NOMO-1 (cell line): Measurements from ENCODE around the gene FANCC.
A peak's percentile ranks its signal among the peaks of the same experiment; 100 is the strongest.

Experiments
- DNase-seq, 2 experiments: peaks; one replicate each; lab custom pipeline; 2025; ENCODE audit not compliant: unreplicated experiment in 2 of 2; lab: John Stamatoyannopoulos, UW

FANCC gene

GRCh38 chr9:95317119-95317892, at the start of gene FANCC:
FANCC (minus strand) TSS chr9:95317709; CDS start chr9:95249291, 68,418 bp downstream.
- DNase-seq, result peak; percentile 73 to 83

GRCh38 chr9:95366731-95367325, 49.3 kb upstream of the FANCC start:
- DNase-seq, result no peak

GRCh38 chr9:95365766-95366165, 48.3 kb upstream of the FANCC start:
- DNase-seq, result no peak

- no peak for DNase-seq
These were observed 45.7 kb upstream of the FANCC start for GRCh38 chr9:95363051-95363841.

- DNase-seq, result no peak
These were observed 43.4 kb upstream of the FANCC start for GRCh38 chr9:95360866-95361265.

- no peak for DNase-seq
These were observed 39.8 kb upstream of the FANCC start for GRCh38 chr9:95357316-95357715.

- DNase-seq, result no peak
These were observed 38.0 kb upstream of the FANCC start for GRCh38 chr9:95355500-95355899.

GRCh38 chr9:95351051-95351450, 33.5 kb upstream of the FANCC start:
- no peak for DNase-seq

GRCh38 chr9:95350266-95350665, 32.8 kb upstream of the FANCC start:
- DNase-seq, result no peak

- no peak for DNase-seq
These were observed 31.9 kb upstream of the FANCC start for GRCh38 chr9:95349091-95350038.

- DNase-seq, result no peak
These were observed 28.5 kb upstream of the FANCC start for GRCh38 chr9:95346021-95346420.

GRCh38 chr9:95344735-95345325, 27.3 kb upstream of the FANCC start:
- no peak for DNase-seq

GRCh38 chr9:95343725-95344287, 26.3 kb upstream of the FANCC start:
- no peak for DNase-seq

GRCh38 chr9:95342571-95342970, 25.1 kb upstream of the FANCC start:
- no peak for DNase-seq

- no peak for DNase-seq
These were observed 23.9 kb upstream of the FANCC start for GRCh38 chr9:95341293-95341962.

GRCh38 chr9:95338243-95338642, 20.7 kb upstream of the FANCC start:
- no peak for DNase-seq

- no peak for DNase-seq
These were observed 18.8 kb upstream of the FANCC start for GRCh38 chr9:95336281-95336680.

GRCh38 chr9:95333426-95333825, 15.9 kb upstream of the FANCC start:
- DNase-seq, result no peak

- no peak for DNase-seq
These were observed 15.4 kb upstream of the FANCC start for GRCh38 chr9:95332860-95333259.
